Left lung (tissue), 10 donors: Measurements from ENCODE around the gene LRP10. TPM values are rescaled to one million over a fixed set of nuclear protein-coding genes. Genes with fewer than 3 reads are reported as not detected.
A peak's percentile ranks its signal among the peaks of the same experiment; 100 is the strongest.

Experiments used
- ATAC-seq: fragments of 200-7000 bp; cut with Tn5 transposase; one replicate; pipeline ENCODE4 v1.9.1; 2020; ENCODE audit warnings: moderate library complexity
- DNase-seq, 4 donors: peaks; one replicate each; pipeline ENCODE4 v3.0.0-alpha.2; 2013 to 2020
- H3K27ac ChIP-seq, 2 donors: fragments of 200-600 bp; sonication (generic) in 1 of 2; one replicate each; pipeline versions ENCODE4 v1.5.0 to v1.8.0; 2020 to 2021
- H3K27me3 ChIP-seq, 2 donors: fragments of 200-600 bp; sonication (generic) in 1 of 2; one replicate each; pipeline versions ENCODE4 v1.5.0 to v1.8.0; 2020 to 2021
- H3K36me3 ChIP-seq, 2 donors: fragments of 200-600 bp; sonication (generic) in 1 of 2; one replicate each; pipeline versions ENCODE4 v1.5.0 to v1.8.0; 2020 to 2021
- H3K4me1 ChIP-seq, 2 donors: fragments of 200-600 bp; one replicate each; pipeline ENCODE4 v1.8.0; 2021
- H3K4me3 ChIP-seq, 2 donors: fragments of 200-600 bp; sonication (generic) in 1 of 2; one replicate each; pipeline versions ENCODE4 v1.5.0 to v1.8.0; 2020 to 2021; ENCODE audit warnings: mild to moderate bottlenecking in 1 of 2
- H3K9me3 ChIP-seq, 2 donors: fragments of 200-600 bp; sonication (generic) in 1 of 2; one replicate each; pipeline versions ENCODE4 v1.5.0 to v1.8.0; 2020 to 2021
- intact Hi-C, 2 donors: fragments of 100-400 bp; cut with DNase I; formaldehyde crosslinking; loops; one replicate each; pipeline versions ENCODE4 v1.11.2 to v1.14.2; 2022
- polyA plus RNA-seq, 6 donors: library from polyadenylated mRNA; unstranded; fragments of 120-200 nt; gene quantifications; one replicate each; pipeline ENCODE4 v1.2.1, GENCODE V29; 2013; ENCODE audit not compliant: insufficient read length in 6 of 6
- total RNA-seq, 2 donors: library from RNA; stranded (reverse); fragmentation: NEBNext Ultra II Directional; extraction: Animal tissue kit (Norgen Biotek cat#: 25700); gene quantifications; one replicate each; pipeline ENCODE4 v1.2.1, GENCODE V29; 2021
- TF ChIP-seq, protein P1 (sequence below), 2 donors: fragments of 200-600 bp; sonication (generic) in 1 of 2; IDR thresholded peaks; one replicate each; pipeline versions ENCODE4 v1.5.0 to v1.8.0; 2021; ENCODE audit warnings: antibody characterized with exemption in 2 of 2
- donor health status: DM: no; HTN: yes; CAD: no.
- donor health status: DM: no; HTN: no; CAD: no.

LRP10 gene
- total and polyA plus RNA-seq, 8 donors: 49.3 to 147 (median 58.5) TPM

DNA sequence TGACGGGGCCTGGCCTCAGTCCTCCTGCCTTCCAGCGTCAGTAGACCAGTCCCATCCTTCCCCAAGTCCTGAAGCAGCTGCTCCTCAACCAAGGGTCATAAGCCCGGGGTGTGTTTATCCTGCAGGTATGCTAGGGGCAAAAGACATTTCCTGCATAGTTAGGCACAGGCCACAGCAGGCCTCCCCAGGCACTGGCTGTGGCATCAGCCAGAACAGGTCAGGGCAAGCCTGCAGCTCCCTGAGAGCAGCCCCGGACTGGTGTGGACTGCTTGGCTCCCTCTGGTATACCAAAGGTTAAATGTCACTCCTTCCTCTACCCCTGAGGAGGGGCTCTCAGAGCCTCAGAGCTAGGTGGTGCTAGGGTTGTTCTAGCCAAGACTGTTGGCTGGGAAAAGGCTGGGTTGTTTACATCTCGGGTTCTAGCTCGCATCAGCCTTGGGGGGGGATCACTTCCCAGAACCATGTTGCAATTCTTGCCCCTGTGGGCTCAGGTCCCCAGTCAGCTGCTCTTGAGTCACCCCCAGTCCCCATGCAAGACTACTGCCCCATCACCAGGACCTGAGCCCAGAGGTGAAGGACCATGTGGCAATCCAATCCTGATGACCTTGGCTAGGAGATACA, 32.3 kb upstream of the LRP10 start:
- Histone ChIP-seq H3K27me3 (peaks cover 0 to 18% of the 10 kb centered on the region in 2 donors), H3K27ac (peak overlapping the region; percentile 85 to 95), H3K4me3 (peak overlapping the region; percentile 78 to 83), H3K9me3 (no peaks in the 10 kb centered on the region), H3K36me3 (peaks cover 0 to 42% of the 10 kb centered on the region in 2 donors), H3K4me1 (peaks cover 0 to 48% of the 10 kb centered on the region in 2 donors)
- ATAC-seq: no peak
- intact Hi-C loops: no loop called here
- peak in 1 of 4 donors; percentile 32 for DNase-seq
- TF ChIP-seq, protein P1, sequence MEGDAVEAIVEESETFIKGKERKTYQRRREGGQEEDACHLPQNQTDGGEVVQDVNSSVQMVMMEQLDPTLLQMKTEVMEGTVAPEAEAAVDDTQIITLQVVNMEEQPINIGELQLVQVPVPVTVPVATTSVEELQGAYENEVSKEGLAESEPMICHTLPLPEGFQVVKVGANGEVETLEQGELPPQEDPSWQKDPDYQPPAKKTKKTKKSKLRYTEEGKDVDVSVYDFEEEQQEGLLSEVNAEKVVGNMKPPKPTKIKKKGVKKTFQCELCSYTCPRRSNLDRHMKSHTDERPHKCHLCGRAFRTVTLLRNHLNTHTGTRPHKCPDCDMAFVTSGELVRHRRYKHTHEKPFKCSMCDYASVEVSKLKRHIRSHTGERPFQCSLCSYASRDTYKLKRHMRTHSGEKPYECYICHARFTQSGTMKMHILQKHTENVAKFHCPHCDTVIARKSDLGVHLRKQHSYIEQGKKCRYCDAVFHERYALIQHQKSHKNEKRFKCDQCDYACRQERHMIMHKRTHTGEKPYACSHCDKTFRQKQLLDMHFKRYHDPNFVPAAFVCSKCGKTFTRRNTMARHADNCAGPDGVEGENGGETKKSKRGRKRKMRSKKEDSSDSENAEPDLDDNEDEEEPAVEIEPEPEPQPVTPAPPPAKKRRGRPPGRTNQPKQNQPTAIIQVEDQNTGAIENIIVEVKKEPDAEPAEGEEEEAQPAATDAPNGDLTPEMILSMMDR (IDR thresholded peaks at IDR 0.05): no peak

DNA sequence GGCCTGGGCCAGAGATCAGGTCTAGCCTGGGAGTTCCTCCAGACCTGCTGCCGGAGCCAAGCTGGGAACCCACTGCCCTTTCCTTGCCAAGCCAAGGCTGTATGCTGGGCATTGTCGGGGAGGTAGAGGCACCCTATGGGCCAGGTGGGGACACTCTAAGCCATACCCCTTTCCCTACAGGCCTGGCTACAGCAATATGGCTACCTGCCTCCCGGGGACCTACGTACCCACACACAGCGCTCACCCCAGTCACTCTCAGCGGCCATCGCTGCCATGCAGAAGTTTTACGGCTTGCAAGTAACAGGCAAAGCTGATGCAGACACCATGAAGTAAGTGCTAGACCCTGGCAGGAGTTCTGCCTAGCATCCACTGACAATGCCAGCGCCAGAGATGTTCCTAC, 30.2 kb upstream of the LRP10 start:
- Histone ChIP-seq H3K4me3 (no peak overlapping the region), H3K36me3 (peaks cover 0 to 55% of the 10 kb centered on the region in 2 donors), H3K27me3 (peaks cover 0 to 17% of the 10 kb centered on the region in 2 donors), H3K27ac (no peak overlapping the region), H3K4me1 (peaks cover 0 to 48% of the 10 kb centered on the region in 2 donors), H3K9me3 (no peaks in the 10 kb centered on the region)
- DNase-seq: no peak
- TF ChIP-seq, protein P1 (IDR thresholded peaks at IDR 0.05): no peak
- intact Hi-C loops: no loop called here
- ATAC-seq: no peak

DNA sequence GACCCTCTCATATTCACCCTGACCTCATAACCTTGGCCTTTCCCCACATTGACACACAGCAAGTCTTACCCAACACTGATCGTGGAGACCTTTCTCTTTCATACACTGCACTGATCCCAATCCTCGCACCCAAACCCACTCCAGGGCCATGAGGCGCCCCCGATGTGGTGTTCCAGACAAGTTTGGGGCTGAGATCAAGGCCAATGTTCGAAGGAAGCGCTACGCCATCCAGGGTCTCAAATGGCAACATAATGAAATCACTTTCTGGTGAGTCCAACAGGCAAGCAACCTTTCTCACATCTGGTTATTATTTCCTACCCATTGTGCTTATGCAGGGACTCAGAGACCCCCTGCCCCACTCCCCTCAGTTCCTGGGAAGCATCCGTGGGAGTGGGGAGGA, 29.8 kb upstream of the LRP10 start:
- Histone ChIP-seq H3K27me3 (peaks cover 0 to 12% of the 10 kb centered on the region in 2 donors), H3K27ac (no peak overlapping the region), H3K4me1 (peaks cover 0 to 48% of the 10 kb centered on the region in 2 donors), H3K9me3 (no peaks in the 10 kb centered on the region), H3K36me3 (peaks cover 0 to 60% of the 10 kb centered on the region in 2 donors), H3K4me3 (no peak overlapping the region)
- TF ChIP-seq, protein P1 (IDR thresholded peaks at IDR 0.05): no peak
- intact Hi-C loops: no loop called here
- no peak for DNase-seq
- no peak for ATAC-seq

DNA sequence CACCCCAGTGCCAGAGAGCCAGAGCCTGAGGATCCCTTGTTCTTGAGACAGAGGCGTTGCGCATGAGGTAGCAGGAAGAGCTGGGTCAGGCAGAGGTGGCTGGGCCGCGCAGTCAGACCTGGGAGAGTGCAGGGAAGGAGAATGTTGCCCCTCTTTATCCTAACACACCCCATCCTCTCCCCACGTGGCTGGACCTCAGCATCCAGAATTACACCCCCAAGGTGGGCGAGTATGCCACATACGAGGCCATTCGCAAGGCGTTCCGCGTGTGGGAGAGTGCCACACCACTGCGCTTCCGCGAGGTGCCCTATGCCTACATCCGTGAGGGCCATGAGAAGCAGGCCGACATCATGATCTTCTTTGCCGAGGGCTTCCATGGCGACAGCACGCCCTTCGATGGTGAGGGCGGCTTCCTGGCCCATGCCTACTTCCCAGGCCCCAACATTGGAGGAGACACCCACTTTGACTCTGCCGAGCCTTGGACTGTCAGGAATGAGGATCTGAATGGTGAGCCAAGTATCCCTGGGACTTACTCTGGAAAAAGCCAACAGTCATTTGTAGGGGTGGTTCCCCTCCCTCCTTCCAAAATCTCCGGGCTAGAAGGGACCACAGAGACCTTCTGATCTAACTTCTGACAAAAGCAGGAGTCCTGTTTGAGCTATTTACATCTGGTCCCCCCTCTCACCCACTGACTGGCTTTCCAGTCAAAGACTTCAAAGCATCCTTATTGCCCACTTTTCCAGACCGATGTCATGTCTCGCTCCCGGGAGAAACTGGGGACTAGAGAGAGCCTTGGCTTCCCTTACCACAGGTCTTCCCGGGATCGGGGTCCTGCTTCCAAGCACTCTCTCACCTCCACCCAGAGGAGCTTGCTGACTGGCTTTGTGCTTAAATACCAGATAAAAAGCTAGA, 29.1 kb upstream of the LRP10 start:
- peaks cover 1 to 54% of the 10 kb centered on the region in 2 donors for H3K4me1 ChIP-seq
- no peak overlapping the region for H3K27ac ChIP-seq
- no peak overlapping the region for H3K4me3 ChIP-seq
- intact Hi-C loops: no loop called here
- H3K27me3 ChIP-seq: peaks cover 0 to 5% of the 10 kb centered on the region in 2 donors
- no peak for DNase-seq
- no peaks in the 10 kb centered on the region for H3K9me3 ChIP-seq
- TF ChIP-seq, protein P1 (IDR thresholded peaks at IDR 0.05): no peak
- peaks cover 0 to 63% of the 10 kb centered on the region in 2 donors for H3K36me3 ChIP-seq
- ATAC-seq: no peak
